HepG2 (cell line): ENCODE data around the gene ANKIB1. TPM values are rescaled to one million over a fixed set of nuclear protein-coding genes. Genes with fewer than 3 reads are reported as not detected.

Experiments
- ATAC-seq: fragments of 200-7000 bp; cut with Tn5 transposase; 3 replicates; pipeline ENCODE4 v1.9.1; 2020; ENCODE audit warnings: mild to moderate bottlenecking, moderate library complexity
- BruUV-seq: library from RNA; stranded (reverse); fragments of 400-500 nt; replicated peaks from 2 replicates; lab custom pipeline; 2021; lab: Mats Ljungman, UMichigan
- CTCF ChIA-PET: fragments of 300-600 bp; formaldehyde crosslinking; extraction: SDS; loops from one replicate; lab custom pipeline; 2021; ENCODE audit warnings: low total read pairs, inconsistent platforms, low intra/inter-chr PET ratio; lab: Yijun Ruan, JAX
- POLR2A ChIA-PET: fragments of 350-600 bp; sonication (Branson Sonifier 250); formaldehyde crosslinking; loops from one replicate; lab custom pipeline; 2020; ENCODE audit warnings: antibody characterized with exemption, inconsistent platforms; lab: Yijun Ruan, JAX
- DNase-seq: peaks from one replicate; pipeline ENCODE4 v3.0.0-alpha.2; 2015; ENCODE audit warnings: low spot score
- FAIRE-seq: peaks from 3 replicates; lab custom pipeline; 2011; peaks lifted over from hg19 to GRCh38; lab: Jason Lieb, UNC
- H2AFZ ChIP-seq: one replicate; pipeline ENCODE4 v1.6.1; 2011; ENCODE audit warnings: low read length, inconsistent platforms
- H3K27ac ChIP-seq: fragments of 300-600 bp; 3 replicates; pipeline ENCODE4 v1.8.0; 2011; ENCODE audit warnings: mixed run types, mild to moderate bottlenecking, mixed read lengths, low read length, inconsistent platforms; ENCODE audit not compliant: insufficient read depth; ENCODE audit errors: extremely low read length
- H3K27me3 ChIP-seq, 2 experiments: fragments of 200-600 bp in 1 of 2; 2 replicates in 1 of 2; 3 replicates in 1 of 2; pipeline versions ENCODE4 v1.6.0 to v1.8.0; 2011; ENCODE audit warnings: low read length in 2 of 2, mild to moderate bottlenecking in 2 of 2, moderate library complexity in 2 of 2, inconsistent platforms in 1 of 2; ENCODE audit not compliant: insufficient read depth in 2 of 2, control insufficient read depth in 1 of 2
- H3K36me3 ChIP-seq, 2 experiments: fragments of 200-600 bp in 1 of 2; replicated peaks in 1 of 2; 2 replicates in 1 of 2; 3 replicates in 1 of 2; pipeline versions ENCODE4 v1.5.1 to v1.8.0; 2011; ENCODE audit warnings: low read length in 2 of 2, inconsistent platforms in 1 of 2; ENCODE audit not compliant: insufficient read depth in 2 of 2, control insufficient read depth in 1 of 2
- H3K4me1 ChIP-seq: 2 replicates; pipeline ENCODE4 v1.5.1; 2012; ENCODE audit warnings: low read length, inconsistent platforms; ENCODE audit not compliant: insufficient read depth
- H3K4me2 ChIP-seq: 2 replicates; pipeline ENCODE4 v1.6.0; 2011; ENCODE audit warnings: low read depth, low read length, inconsistent platforms
- H3K4me3 ChIP-seq, 3 experiments: fragments of 200-600 bp in 1 of 3; sonication (generic), shearing (Covaris generic) in 1 of 3; replicated peaks in 1 of 3; 2 replicates each; pipeline ENCODE4 v1.5.1; 2011 to 2016; ENCODE audit warnings: low read length in 3 of 3, inconsistent platforms in 2 of 3, low read depth in 2 of 3, mild to moderate bottlenecking in 2 of 3, control low read depth in 1 of 3, mixed read lengths in 1 of 3; ENCODE audit not compliant: insufficient read depth in 1 of 3
- H3K79me2 ChIP-seq: one replicate; pipeline ENCODE4 v1.6.1; 2011; ENCODE audit warnings: low read length, inconsistent platforms; ENCODE audit not compliant: insufficient read depth
- H3K9ac ChIP-seq: 2 replicates; pipeline ENCODE4 v1.6.0; 2011; ENCODE audit warnings: mild to moderate bottlenecking, low read depth, low read length, inconsistent platforms; ENCODE audit not compliant: insufficient read depth
- H3K9me3 ChIP-seq: 2 replicates; pipeline ENCODE4 v1.5.1; 2012; ENCODE audit warnings: mild to moderate bottlenecking, low read length
- H4K20me1 ChIP-seq: 2 replicates; pipeline ENCODE4 v1.6.0; 2011; ENCODE audit warnings: inconsistent platforms, mild to moderate bottlenecking, low read length, moderate library complexity; ENCODE audit not compliant: insufficient read depth
- ARNTL ChIP-seq: sonication (generic); formaldehyde crosslinking; IDR thresholded peaks from 2 replicates; pipeline ENCODE4 v1.4.0; 2020; ENCODE audit warnings: mild to moderate bottlenecking, missing genetic modification reagents
- ATF7-NPFF ChIP-seq: sonication (generic); formaldehyde crosslinking; IDR thresholded peaks from 2 replicates; pipeline ENCODE4 v1.8.1; 2023; ENCODE audit warnings: mild to moderate bottlenecking, low read depth, missing genetic modification reagents, moderate library complexity
- ATRX ChIP-seq: sonication (generic); formaldehyde crosslinking; IDR thresholded peaks from 2 replicates; pipeline ENCODE4 v1.4.0; 2020; ENCODE audit warnings: missing genetic modification reagents, borderline replicate concordance
- BRD4 ChIP-seq: sonication (generic); formaldehyde crosslinking; IDR thresholded peaks from 2 replicates; pipeline ENCODE4 v1.4.0; 2020; ENCODE audit warnings: missing genetic modification reagents
- CREB3 ChIP-seq: sonication (generic); formaldehyde crosslinking; IDR thresholded peaks from 2 replicates; pipeline ENCODE4 v1.5.0; 2020; ENCODE audit warnings: missing genetic modification reagents
- FOXA1 ChIP-seq, 2 experiments: fragments of 450-650 bp in 1 of 2; sonication (generic) in 1 of 2; formaldehyde crosslinking in 1 of 2; IDR thresholded peaks; 2 replicates each; pipeline versions ENCODE4 v1.4.0 to v1.6.1; 2016 to 2020; ENCODE audit warnings: missing genetic modification reagents in 1 of 2
- FOXO1 ChIP-seq: sonication (generic); formaldehyde crosslinking; IDR thresholded peaks from 2 replicates; pipeline ENCODE4 v1.4.0; 2020; ENCODE audit warnings: missing genetic modification reagents
- HDAC2 ChIP-seq: sonication (generic); formaldehyde crosslinking; IDR thresholded peaks from 2 replicates; pipeline ENCODE4 v1.4.0; 2020; ENCODE audit warnings: missing genetic modification reagents
- HNRNPL ChIP-seq: fragments of 200-400 bp; formaldehyde crosslinking; IDR thresholded peaks from 2 replicates; pipeline ENCODE4 v1.6.1; 2017; ENCODE audit warnings: mild to moderate bottlenecking, low read depth, low read length
- IRF2 ChIP-seq: IDR thresholded peaks from 2 replicates; pipeline ENCODE4 v1.6.1; 2018; ENCODE audit warnings: missing genetic modification reagents, missing compliant biosample characterization
- MED8 ChIP-seq: sonication (generic); formaldehyde crosslinking; IDR thresholded peaks from 2 replicates; pipeline ENCODE4 v1.8.1; 2023; ENCODE audit warnings: mild to moderate bottlenecking, missing genetic modification reagents; ENCODE audit not compliant: insufficient replicate concordance
- NCOR1 ChIP-seq: fragments of 200-600 bp; sonication (generic); IDR thresholded peaks from 2 replicates; pipeline ENCODE4 v1.7.0; 2017; ENCODE audit warnings: antibody characterized with exemption, low read length, borderline replicate concordance
- RXRA ChIP-seq: sonication (generic); formaldehyde crosslinking; IDR thresholded peaks from 2 replicates; pipeline ENCODE4 v1.5.1; 2020; ENCODE audit warnings: missing genetic modification reagents
- SALL1 ChIP-seq: sonication (generic); formaldehyde crosslinking; IDR thresholded peaks from 2 replicates; pipeline ENCODE4 v1.8.0; 2022; ENCODE audit warnings: mild to moderate bottlenecking, missing genetic modification reagents
- SIX1 ChIP-seq: sonication (generic); formaldehyde crosslinking; IDR thresholded peaks from 2 replicates; pipeline ENCODE4 v1.4.0; 2020; ENCODE audit warnings: missing genetic modification reagents, borderline replicate concordance
- SOX5 ChIP-seq: IDR thresholded peaks from 2 replicates; pipeline ENCODE4 v1.6.1; 2016; ENCODE audit warnings: borderline replicate concordance
- SPEN ChIP-seq: sonication (generic); formaldehyde crosslinking; IDR thresholded peaks from 2 replicates; pipeline ENCODE4 v1.5.1; 2020; ENCODE audit warnings: low read depth, mild to moderate bottlenecking, missing genetic modification reagents
- TOPORS ChIP-seq: sonication (generic); formaldehyde crosslinking; IDR thresholded peaks from 2 replicates; pipeline ENCODE4 v1.8.0; 2023; ENCODE audit warnings: mild to moderate bottlenecking, missing genetic modification reagents
- XBP1 ChIP-seq: sonication (generic); formaldehyde crosslinking; IDR thresholded peaks from 2 replicates; pipeline ENCODE4 v1.5.0; 2020; ENCODE audit warnings: missing genetic modification reagents
- ZNF263 ChIP-seq: sonication (generic); formaldehyde crosslinking; IDR thresholded peaks from 2 replicates; pipeline ENCODE4 v1.4.0; 2020; ENCODE audit warnings: missing genetic modification reagents
- ZNF460 ChIP-seq: sonication (generic); formaldehyde crosslinking; IDR thresholded peaks from 2 replicates; pipeline ENCODE4 v1.5.1; 2020; ENCODE audit warnings: missing genetic modification reagents, mild to moderate bottlenecking, borderline replicate concordance
- ZNF674 ChIP-seq: sonication (generic); formaldehyde crosslinking; IDR thresholded peaks from 2 replicates; pipeline ENCODE4 v1.5.0; 2020; ENCODE audit warnings: low read depth, mild to moderate bottlenecking, missing genetic modification reagents
- ZNF792 ChIP-seq: IDR thresholded peaks from 2 replicates; pipeline ENCODE4 v1.6.1; 2016
- WGBS: methylation state at CpG from one replicate; pipeline ENCODE4 v1.1.6; 2017; ENCODE audit warnings: low lambda C conversion rate; 5-methylcytosine and 5-hydroxymethylcytosine counted together
- in situ Hi-C: cut with HindIII; loops from 2 replicates; pipeline ENCODE4 v1.10.0; 2017; ENCODE audit warnings: low pct_unique_long_range_greater_than_20kb; ENCODE audit not compliant: extremely low pct_ligation_motif_present
- intact Hi-C: fragments of 100-400 bp; cut with micrococcal nuclease; formaldehyde crosslinking; loops from one replicate; pipeline ENCODE4 v1.10.0; 2022; ENCODE audit not compliant: unreplicated experiment
- polyA plus RNA-seq, 8 experiments: library from polyadenylated mRNA; depleted of rRNA in 3 of 8; stranded (reverse) in 7 of 8; unstranded in 1 of 8; fragments of >200 nt; fragmentation: Illumina TruSeq in 4 of 8; extraction: Trizol in 4 of 8; gene quantifications; 2 replicates each; pipeline versions ENCODE4 v1.2.1 to v1.2.3, GENCODE V29; 2011 to 2016; ENCODE audit warnings: low read depth in 4 of 8, missing spikeins in 1 of 8, mixed read lengths in 1 of 8; ENCODE audit not compliant: insufficient read depth in 1 of 8
- total RNA-seq, 5 experiments: library from RNA; depleted of rRNA; stranded (reverse); fragments of >200 nt; fragmentation: Illumina TruSeq; extraction: Trizol; gene quantifications; 2 replicates each; pipeline ENCODE4 v1.2.3, GENCODE V29; 2016; ENCODE audit warnings: low read depth in 1 of 5

ANKIB1 gene
- total and polyA plus RNA-seq, 2 of the 13 experiments (the other 11 are each of a cell fraction or from before 2014, with no cell fraction given) = 28.7 to 29.6 TPM

GRCh38 chr7:92447345-92448204 is 201.8 kb downstream of the ANKIB1 start, which contains the start of gene GATAD1:
Gene GATAD1, plus strand, starts transcription at chr7:92447482. Its CDS starts 248 bp downstream, at chr7:92447730.
- ChIA-PET CTCF (interaction anchor here (1.5 to 3.0 kb wide), 2 partner anchors 23 to 269 kb away, joined by 5 to 22 read pairs; partner anchors contain the start of gene LRRD1), POLR2A (interaction anchor here (0.7 to 2.6 kb wide), 9 partner anchors 14 to 617 kb away, joined by 3 to 22 read pairs (median 6); partner anchors contain the start of genes ANKIB1, CYP51A1, KRIT1 and LRRD1)
- Histone ChIP-seq H3K4me2 (peak within 1 kb of the TSS; percentile 83), H3K36me3 (peaks cover 6 to 18% of the 10 kb centered on the region in 2 experiments; a peak in 4 of 5 replicates), H3K27me3 (no peaks in the 10 kb centered on the region), H3K9ac (peak within 1 kb of the TSS; percentile 98), H3K4me1 (peaks cover 45% of the 10 kb centered on the region), H2AFZ (peak within 1 kb of the TSS; percentile 87), H3K9me3 (no peaks in the 10 kb centered on the region), H3K4me3 (peak within 1 kb of the TSS; percentile 73 to 98 (median 88)), H3K27ac (peak within 1 kb of the TSS; percentile 93), H4K20me1 (no peaks in the 10 kb centered on the region), H3K79me2 (peaks cover 13% of the 10 kb centered on the region)
- DNase-seq = peak; percentile 89
- peak; percentile 89 for FAIRE-seq
- intact Hi-C loops = loop anchor here (1.0 to 5.0 kb wide), 5 partner anchors 23 to 315 kb away; partner anchors contain the start of genes ANKIB1, CYP51A1, KRIT1 and LRRD1
- 0% methylated on average over 1 of the region's 87 CpGs for WGBS
- no TSS peak for BruUV-seq
- ATAC-seq = peak; percentile 98
- in situ Hi-C loops = loop anchor here (25.0 kb wide), 1 partner anchor 615 kb away; no protein-coding TSS in a partner anchor
- TF ChIP-seq MED8 (CRISPR knock-in tag) (peak; percentile 66), SALL1 (CRISPR knock-in tag) (peak; percentile 78), HDAC2 (CRISPR knock-in tag) (peak; percentile 52; the same call in 1 of the 2 replicates), ZNF460 (CRISPR knock-in tag) (no peak), ZNF792 (CRISPR knock-in tag) (peak; percentile 51; the same call in 1 of the 2 replicates), SPEN (CRISPR knock-in tag) (peak; percentile 78; the same call in 1 of the 2 replicates), FOXA1 (IDR thresholded peaks at IDR 0.05) (no peak), FOXA1 (CRISPR knock-in tag; IDR thresholded peaks at IDR 0.05) (no peak), ZNF674 (0 out of 2 replicates have a peak, but pooled peaks have one; percentile 44), SOX5 (CRISPR knock-in tag) (peak; percentile 37; the same call in 1 of the 2 replicates), SIX1 (CRISPR knock-in tag) (no peak), BRD4 (CRISPR knock-in tag) (peak; percentile 82), XBP1 (no peak), CREB3 (CRISPR knock-in tag) (0 out of 2 replicates have a peak, but pooled peaks have one; percentile 42), IRF2 (peak; percentile 59; the same call in 1 of the 2 replicates), HNRNPL (peak; percentile 37; the same call in 1 of the 2 replicates), RXRA (CRISPR knock-in tag) (peak; percentile 36; the same call in 1 of the 2 replicates), TOPORS (CRISPR knock-in tag) (0 out of 2 replicates have a peak, but pooled peaks have one; percentile 26), NCOR1 (no peak), ATF7-NPFF (CRISPR knock-in tag) (peak; percentile 85), ARNTL (CRISPR knock-in tag) (peak; percentile 74; the same call in 1 of the 2 replicates), ZNF263 (CRISPR knock-in tag) (peak; percentile 83), ATRX (no peak), FOXO1 (CRISPR knock-in tag) (peak; percentile 50)
